ENCODE results near the gene IST1.

The IST1 gene

GRCh38 chr16:71917900-71918299 lies 22.6 kb downstream of the IST1 start:
- H3K4me1 ChIP-seq (ENCODE audit: insufficient read depth, low read length): no peaks in the 10 kb centered on the region
- peaks cover 60% of the 10 kb centered on the region for H3K36me3 ChIP-seq (ENCODE audit: insufficient read depth, low read length)

DNA sequence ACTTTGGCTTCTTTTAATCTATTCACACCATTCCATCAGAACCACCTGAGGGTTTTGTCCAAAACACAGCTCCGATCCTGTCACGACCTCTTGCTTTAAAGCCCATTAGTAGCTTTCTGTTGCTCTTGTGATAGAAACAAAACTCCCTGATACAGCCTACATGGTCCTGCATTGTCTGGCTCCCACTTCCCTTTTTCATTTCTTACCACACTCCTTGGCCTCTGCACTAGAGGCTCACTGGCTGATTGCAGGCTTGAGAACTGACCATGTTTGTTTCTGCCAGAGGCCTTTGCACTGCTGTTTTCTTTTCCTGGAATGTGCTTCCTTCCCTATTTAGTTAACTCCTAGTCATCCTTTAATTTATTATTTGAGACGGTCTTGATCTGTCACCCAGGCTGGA lies 23.7 kb downstream of the IST1 start:
- no peaks in the 10 kb centered on the region for H3K4me1 ChIP-seq (ENCODE audit: insufficient read depth, low read length)
- no peak overlapping the region for H3K9ac ChIP-seq (ENCODE audit: low read depth, low read length)
- H3K9me3 ChIP-seq (ENCODE audit: control insufficient read depth, insufficient read depth, low read length): no peaks in the 10 kb centered on the region
- peaks cover 66% of the 10 kb centered on the region for H3K36me3 ChIP-seq (ENCODE audit: insufficient read depth, low read length)

More at GRCh38 chr16:71917900-71918299, 22.6 kb downstream of the IST1 start:
- Histone ChIP-seq H3K9me3 (ENCODE audit: control insufficient read depth, insufficient read depth, low read length) (no peaks in the 10 kb centered on the region), H3K9ac (ENCODE audit: low read depth, low read length) (no peak overlapping the region)

DNA sequence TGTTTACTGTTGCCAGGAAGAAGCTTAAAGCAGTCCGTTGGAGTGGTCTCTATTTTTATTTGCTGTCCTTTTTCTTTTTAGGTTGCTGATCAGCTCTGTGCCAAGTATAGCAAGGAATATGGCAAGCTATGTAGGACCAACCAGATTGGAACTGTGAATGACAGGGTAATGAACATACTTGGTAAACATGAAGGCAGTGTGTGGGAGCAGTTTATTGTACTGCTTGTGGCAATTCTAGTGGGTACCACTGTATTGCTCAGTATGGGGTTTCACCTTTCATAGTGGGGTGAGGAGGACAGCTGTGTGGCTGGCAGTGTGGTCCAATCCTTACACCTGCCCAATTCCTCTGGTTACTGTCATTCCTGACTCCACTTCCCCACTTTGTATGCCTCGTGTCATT lies 25.3 kb downstream of the IST1 start:
- Histone ChIP-seq H3K4me1 (ENCODE audit: insufficient read depth, low read length) (no peaks in the 10 kb centered on the region), H3K9ac (ENCODE audit: low read depth, low read length) (no peak overlapping the region), H3K36me3 (ENCODE audit: insufficient read depth, low read length) (peaks cover 68% of the 10 kb centered on the region), H3K9me3 (ENCODE audit: control insufficient read depth, insufficient read depth, low read length) (no peaks in the 10 kb centered on the region)

DNA sequence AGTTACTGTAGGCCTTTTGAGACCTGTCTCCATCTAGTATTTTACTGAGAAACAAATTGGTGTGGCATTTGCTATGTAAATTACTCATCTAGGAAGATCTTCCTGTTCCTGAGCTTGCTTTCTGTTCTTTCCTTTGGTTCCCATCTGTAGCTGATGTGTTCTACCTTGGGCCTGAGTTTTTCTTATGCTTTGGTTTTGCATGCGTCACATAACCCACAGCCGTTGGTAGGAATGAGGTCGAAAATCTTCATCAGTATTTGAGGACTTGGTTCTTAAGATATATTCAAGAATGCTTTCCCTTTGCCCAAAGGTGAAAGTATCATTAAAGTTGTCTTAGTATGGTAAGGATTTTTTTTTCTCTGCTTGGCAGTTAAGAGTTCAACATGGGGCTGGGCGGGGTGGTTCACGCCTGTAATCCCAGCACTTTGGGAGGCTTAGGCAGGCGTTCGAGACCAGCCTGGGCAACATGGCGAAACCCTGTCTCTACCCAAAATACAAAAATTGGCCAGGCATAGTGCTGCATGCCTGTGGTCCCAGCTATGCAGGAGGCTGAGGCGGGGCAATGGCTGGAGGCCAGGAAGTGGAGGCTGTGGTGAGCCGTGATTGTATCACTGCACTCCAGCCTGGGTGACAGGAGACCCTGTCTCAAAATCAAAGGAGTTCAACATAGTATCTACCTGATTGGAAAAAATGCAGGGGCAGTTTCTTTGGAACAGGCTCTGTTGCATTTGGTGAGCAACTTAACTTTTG lies 28.8 kb downstream of the IST1 start:
- no peak overlapping the region for H3K9ac ChIP-seq (ENCODE audit: low read depth, low read length)
- peaks cover 58% of the 10 kb centered on the region for H3K36me3 ChIP-seq (ENCODE audit: insufficient read depth, low read length)
- no peaks in the 10 kb centered on the region for H3K9me3 ChIP-seq (ENCODE audit: control insufficient read depth, insufficient read depth, low read length)
- H3K4me1 ChIP-seq (ENCODE audit: insufficient read depth, low read length): no peaks in the 10 kb centered on the region

- Histone ChIP-seq H3K4me1 (ENCODE audit: insufficient read depth, low read length) (no peaks in the 10 kb centered on the region), H3K9me3 (ENCODE audit: control insufficient read depth, insufficient read depth, low read length) (no peaks in the 10 kb centered on the region), H3K9ac (ENCODE audit: low read depth, low read length) (no peak overlapping the region), H3K36me3 (ENCODE audit: insufficient read depth, low read length) (peaks cover 57% of the 10 kb centered on the region)
These were observed 29.4 kb downstream of the IST1 start for GRCh38 chr16:71924710-71925109.

DNA sequence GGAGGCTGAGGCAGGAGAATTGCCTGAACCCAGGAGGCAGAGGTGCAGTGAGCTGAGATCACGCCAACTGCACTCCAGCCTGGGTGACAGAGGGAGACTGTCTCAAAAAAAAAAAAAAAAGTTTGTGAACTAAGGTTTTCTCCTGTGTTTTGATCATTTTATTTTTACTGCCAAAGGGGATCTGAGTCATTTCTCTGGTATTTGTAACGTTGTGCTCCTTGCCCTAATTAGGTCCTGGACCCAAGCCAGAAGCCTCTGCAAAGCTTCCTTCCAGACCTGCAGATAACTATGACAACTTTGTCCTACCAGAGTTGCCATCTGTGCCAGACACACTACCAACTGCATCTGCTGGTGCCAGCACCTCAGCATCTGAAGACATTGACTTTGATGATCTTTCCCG lies 32.1 kb downstream of the IST1 start:
- H3K4me1 ChIP-seq (ENCODE audit: insufficient read depth, low read length): no peaks in the 10 kb centered on the region
- H3K9ac ChIP-seq (ENCODE audit: low read depth, low read length): no peak overlapping the region
- H3K9me3 ChIP-seq (ENCODE audit: control insufficient read depth, insufficient read depth, low read length): no peaks in the 10 kb centered on the region
- peaks cover 46% of the 10 kb centered on the region for H3K36me3 ChIP-seq (ENCODE audit: insufficient read depth, low read length)

DNA sequence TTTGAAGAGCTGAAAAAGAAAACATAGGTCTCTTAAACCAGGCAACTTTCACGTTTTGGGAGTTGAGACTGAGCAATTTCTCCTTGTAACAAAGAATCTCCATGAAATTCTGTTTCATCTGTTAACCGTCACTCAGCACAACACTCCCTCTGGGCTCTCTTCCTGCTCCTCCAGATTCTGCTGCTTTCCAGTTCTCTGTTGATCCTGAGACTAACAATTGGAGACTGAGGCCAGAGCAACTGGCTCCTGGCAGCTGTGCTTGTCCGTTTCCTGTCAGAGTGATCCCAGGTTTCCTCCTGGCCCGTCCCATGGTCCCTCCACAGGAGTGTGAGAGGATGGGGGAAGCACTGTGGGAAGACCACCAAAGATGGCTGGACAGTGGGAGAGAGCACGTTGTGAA lies 32.5 kb downstream of the IST1 start:
- Histone ChIP-seq H3K4me1 (ENCODE audit: insufficient read depth, low read length) (no peaks in the 10 kb centered on the region), H3K9ac (ENCODE audit: low read depth, low read length) (no peak overlapping the region), H3K36me3 (ENCODE audit: insufficient read depth, low read length) (peaks cover 42% of the 10 kb centered on the region), H3K9me3 (ENCODE audit: control insufficient read depth, insufficient read depth, low read length) (no peaks in the 10 kb centered on the region)

GRCh38 chr16:71929048-71929447 lies 33.7 kb downstream of the IST1 start:
- H3K36me3 ChIP-seq (ENCODE audit: insufficient read depth, low read length): peaks cover 45% of the 10 kb centered on the region

DNA sequence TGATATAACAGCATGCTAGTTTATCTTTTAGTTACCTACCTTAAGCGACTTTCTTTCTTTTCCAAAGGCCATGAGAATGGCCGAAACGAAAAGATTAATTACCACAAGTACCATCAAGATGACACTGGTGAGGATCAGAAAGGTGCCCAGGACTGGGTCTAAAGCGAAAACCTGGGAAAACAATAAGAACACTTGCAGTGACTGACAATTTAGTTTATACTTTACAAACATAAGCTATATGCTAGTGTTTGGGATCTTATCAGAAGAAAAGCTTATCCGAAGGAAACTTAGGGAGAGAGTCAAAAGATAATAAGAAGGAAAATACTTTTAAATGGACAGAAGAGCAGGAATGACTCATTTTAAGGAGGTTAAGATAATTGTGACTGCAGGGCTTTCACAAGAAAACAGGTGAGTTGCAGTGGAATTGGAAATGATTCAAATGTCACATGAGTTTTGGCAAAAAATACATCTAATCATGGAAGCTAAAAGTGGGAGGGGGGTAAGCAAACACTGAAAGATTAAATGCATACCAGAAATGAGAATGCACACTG lies 34.8 kb downstream of the IST1 start:
- Histone ChIP-seq H3K4me1 (ENCODE audit: insufficient read depth, low read length) (no peaks in the 10 kb centered on the region), H3K36me3 (ENCODE audit: insufficient read depth, low read length) (peaks cover 42% of the 10 kb centered on the region), H3K9me3 (ENCODE audit: control insufficient read depth, insufficient read depth, low read length) (no peaks in the 10 kb centered on the region), H3K9ac (ENCODE audit: low read depth, low read length) (no peak overlapping the region)

More at GRCh38 chr16:71929048-71929447, 33.7 kb downstream of the IST1 start:
- Histone ChIP-seq H3K9ac (ENCODE audit: low read depth, low read length) (no peak overlapping the region), H3K9me3 (ENCODE audit: control insufficient read depth, insufficient read depth, low read length) (no peaks in the 10 kb centered on the region), H3K4me1 (ENCODE audit: insufficient read depth, low read length) (no peaks in the 10 kb centered on the region)

DNA sequence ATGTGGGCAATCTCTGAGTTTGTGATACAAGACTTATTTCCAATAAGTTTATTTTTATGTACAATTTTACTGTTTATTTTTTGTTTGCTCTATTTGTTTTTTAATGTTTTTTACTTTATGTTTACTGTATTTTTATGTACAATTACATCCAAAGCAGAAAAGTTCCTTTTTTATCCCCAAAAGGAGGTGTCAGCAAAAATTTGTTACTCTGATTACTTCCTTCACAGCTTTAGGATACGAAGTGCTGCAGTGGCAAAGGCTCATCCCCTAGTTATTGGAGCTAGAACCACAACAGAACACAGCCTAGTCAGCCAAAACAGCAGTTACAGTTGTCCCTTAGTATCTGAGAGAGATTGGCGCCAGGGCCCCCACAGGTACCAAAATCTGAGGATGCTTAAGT lies 35.7 kb downstream of the IST1 start:
- Histone ChIP-seq H3K9me3 (ENCODE audit: control insufficient read depth, insufficient read depth, low read length) (no peaks in the 10 kb centered on the region), H3K4me1 (ENCODE audit: insufficient read depth, low read length) (no peaks in the 10 kb centered on the region), H3K36me3 (ENCODE audit: insufficient read depth, low read length) (peaks cover 42% of the 10 kb centered on the region)

DNA sequence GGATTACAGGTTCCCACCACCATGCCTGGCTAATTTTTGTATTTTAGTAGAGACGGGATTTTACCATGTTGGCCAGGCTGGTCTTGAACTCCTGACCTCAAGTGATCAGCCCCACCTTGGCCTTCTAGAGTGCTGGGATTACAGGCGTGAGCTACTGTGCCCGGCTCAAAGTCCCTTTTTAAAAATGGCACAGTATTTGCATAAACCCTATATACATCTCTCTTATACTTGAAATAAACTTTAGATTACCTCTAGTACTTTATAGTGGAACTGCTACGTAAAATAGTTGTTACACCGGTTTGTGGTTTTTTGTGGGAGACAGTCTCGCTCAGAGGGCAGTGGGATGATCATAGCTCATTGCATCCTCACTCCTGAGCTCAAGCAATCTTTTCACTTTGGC lies 36.3 kb downstream of the IST1 start:
- Histone ChIP-seq H3K36me3 (ENCODE audit: insufficient read depth, low read length) (peaks cover 42% of the 10 kb centered on the region), H3K4me1 (ENCODE audit: insufficient read depth, low read length) (no peaks in the 10 kb centered on the region), H3K9ac (ENCODE audit: low read depth, low read length) (no peak overlapping the region), H3K9me3 (ENCODE audit: control insufficient read depth, insufficient read depth, low read length) (no peaks in the 10 kb centered on the region)

More for the DNA sequence above, 35.7 kb downstream of the IST1 start:
- H3K9ac ChIP-seq (ENCODE audit: low read depth, low read length): no peak overlapping the region

DNA sequence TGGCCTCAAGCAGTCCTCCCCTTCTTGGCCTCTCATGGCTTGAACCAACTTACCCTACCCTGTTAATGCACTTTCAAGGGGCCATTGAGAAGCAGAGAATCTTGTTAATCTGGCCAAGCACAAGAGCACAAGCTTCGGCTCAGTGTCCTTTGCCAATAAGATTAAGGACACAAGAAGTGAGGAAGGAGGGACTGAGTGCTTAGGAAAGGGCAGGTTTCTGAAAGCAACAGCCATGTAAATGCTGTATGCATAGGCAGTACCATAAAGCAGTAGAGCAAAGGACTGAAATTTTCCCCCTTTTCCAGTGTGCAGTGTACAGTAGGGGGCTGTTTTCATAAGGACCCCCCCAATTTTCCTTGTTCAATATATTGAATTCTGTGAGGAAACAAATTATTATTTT lies 37.7 kb downstream of the IST1 start:
- Histone ChIP-seq H3K4me1 (ENCODE audit: insufficient read depth, low read length) (no peaks in the 10 kb centered on the region), H3K36me3 (ENCODE audit: insufficient read depth, low read length) (peaks cover 36% of the 10 kb centered on the region), H3K9ac (ENCODE audit: low read depth, low read length) (no peak overlapping the region), H3K9me3 (ENCODE audit: control insufficient read depth, insufficient read depth, low read length) (no peaks in the 10 kb centered on the region)

DNA sequence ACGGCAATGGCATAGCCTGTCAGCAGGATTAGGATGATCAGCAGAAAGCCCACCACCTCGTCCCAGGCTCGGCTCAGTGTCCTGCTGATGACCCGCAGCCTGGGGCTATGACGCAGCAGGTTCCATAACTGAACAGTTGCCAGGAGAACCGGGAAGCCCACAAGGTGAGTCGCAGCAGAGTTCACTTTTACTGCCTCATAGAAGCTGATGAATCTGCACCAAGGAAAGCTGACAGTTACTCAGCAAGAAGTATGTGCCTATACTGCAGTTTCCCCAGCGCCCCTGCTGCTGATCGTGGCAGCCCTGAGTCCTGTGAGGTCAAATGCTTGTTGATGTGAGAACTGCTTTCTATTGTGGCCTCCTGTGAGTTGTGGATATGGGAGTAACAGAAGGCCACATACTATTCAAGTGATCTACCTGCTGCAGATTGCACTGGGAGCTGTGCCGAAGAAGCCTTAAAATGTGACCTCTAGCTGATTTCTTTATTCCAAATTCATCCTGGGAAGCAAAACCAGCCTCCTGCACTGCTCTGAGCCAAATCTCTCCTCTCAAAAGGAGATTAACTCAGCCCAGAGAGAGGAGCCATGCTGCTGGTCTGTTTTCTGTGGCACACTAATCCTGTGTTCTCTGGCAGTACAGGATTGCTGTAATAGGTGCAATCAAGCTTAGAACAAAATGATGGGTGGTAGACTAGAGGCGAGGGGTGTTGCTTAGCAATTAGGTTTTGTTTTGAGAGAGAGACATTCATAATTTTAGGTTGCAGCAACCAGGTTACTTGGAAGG lies 38.8 kb downstream of the IST1 start:
- H3K36me3 ChIP-seq (ENCODE audit: insufficient read depth, low read length): peaks cover 26% of the 10 kb centered on the region
- no peaks in the 10 kb centered on the region for H3K4me1 ChIP-seq (ENCODE audit: insufficient read depth, low read length)
- H3K9me3 ChIP-seq (ENCODE audit: control insufficient read depth, insufficient read depth, low read length): no peaks in the 10 kb centered on the region
- no peak overlapping the region for H3K9ac ChIP-seq (ENCODE audit: low read depth, low read length)

- no peak overlapping the region for H3K9ac ChIP-seq (ENCODE audit: low read depth, low read length)
- no peaks in the 10 kb centered on the region for H3K4me1 ChIP-seq (ENCODE audit: insufficient read depth, low read length)
- H3K9me3 ChIP-seq (ENCODE audit: control insufficient read depth, insufficient read depth, low read length): no peaks in the 10 kb centered on the region
- peaks cover 10% of the 10 kb centered on the region for H3K36me3 ChIP-seq (ENCODE audit: insufficient read depth, low read length)
These were observed 42.7 kb downstream of the IST1 start for GRCh38 chr16:71937868-71938510.
